Mesenteric fat pad (tissue), 1 donor: ENCODE measurements around the gene OVOL2. TPM values are rescaled to one million over a fixed set of nuclear protein-coding genes. Genes with fewer than 3 reads are reported as not detected.
"Not testable (repeated sequence)": the region's sequence is repeated elsewhere in the genome, so short reads cannot be mapped to it uniquely, and the experiment has no call there.

Experiments
- DNase-seq: peaks from one replicate; pipeline ENCODE4 v3.0.0-alpha.2; 2020; ENCODE audit warnings: low spot score
- total RNA-seq: library from RNA; stranded (reverse); fragmentation: NEBNext Ultra II Directional; extraction: Animal tissue kit (Norgen Biotek cat#: 25700); gene quantifications from one replicate; pipeline ENCODE4 v1.2.1, GENCODE V29; 2021
- donor health status: DM: yes; HTN: yes; CAD: no.

The OVOL2 gene
- total RNA-seq, 1 donor from 2014 or later, result not detected

GRCh38 chr20:18058661-18059467 lies 1.1 kb upstream of the OVOL2 start:
- no peak for DNase-seq

- no peak for DNase-seq
Observed at GRCh38 chr20:18057994-18058349, 256 bp upstream of the OVOL2 start.

GRCh38 chr20:18056174-18057100 lies 1.3 kb downstream of the OVOL2 start:
- no peak for DNase-seq

GRCh38 chr20:18055261-18055660 lies 2.5 kb downstream of the OVOL2 start:
- no peak for DNase-seq

- no peak for DNase-seq
Observed at GRCh38 chr20:18052856-18053255, 4.9 kb downstream of the OVOL2 start.

- DNase-seq, result peak; percentile 14
Observed at GRCh38 chr20:18050628-18051027, 7.1 kb downstream of the OVOL2 start.

- no peak for DNase-seq
Observed at GRCh38 chr20:18048176-18048575, 9.5 kb downstream of the OVOL2 start.

- peak; percentile 20 for DNase-seq
Observed at GRCh38 chr20:18046535-18046934, 11.2 kb downstream of the OVOL2 start.

- DNase-seq, result no peak
Observed at GRCh38 chr20:18042229-18042628, 15.5 kb downstream of the OVOL2 start.

- DNase-seq, result no peak
Observed at GRCh38 chr20:18041462-18041861, 16.3 kb downstream of the OVOL2 start.

- no peak for DNase-seq
Observed at GRCh38 chr20:18039063-18039462, 18.7 kb downstream of the OVOL2 start.

- no peak for DNase-seq
Observed at GRCh38 chr20:18034039-18034438, 23.7 kb downstream of the OVOL2 start.

GRCh38 chr20:18032977-18033892 lies 24.5 kb downstream of the OVOL2 start:
- DNase-seq, result no peak

- no peak for DNase-seq
Observed at GRCh38 chr20:18031888-18032509, 25.7 kb downstream of the OVOL2 start.

- no peak for DNase-seq
Observed at GRCh38 chr20:18031050-18031449, 26.7 kb downstream of the OVOL2 start.

GRCh38 chr20:18030020-18030419 lies 27.7 kb downstream of the OVOL2 start:
- no peak for DNase-seq

GRCh38 chr20:18027011-18027410 lies 30.7 kb downstream of the OVOL2 start:
- DNase-seq, result not testable (repeated sequence)

GRCh38 chr20:18024606-18025127 lies 33.0 kb downstream of the OVOL2 start:
- no peak for DNase-seq

GRCh38 chr20:18020931-18021330 lies 36.8 kb downstream of the OVOL2 start:
- DNase-seq, result no peak

- no peak for DNase-seq
Observed at GRCh38 chr20:18019068-18019467, 38.6 kb downstream of the OVOL2 start.
